22Rv1 (cell line): ENCODE measurements around the gene SH3RF3.

Source experiments
- H3K27ac ChIP-seq: fragments of 450-650 bp; 2 replicates; pipeline ENCODE4 v1.5.1; 2017
- CTCF ChIP-seq: fragments of 450-650 bp; IDR thresholded peaks from 2 replicates; pipeline ENCODE4 v1.5.1; 2017; ENCODE audit warnings: mild to moderate bottlenecking
- ZFX ChIP-seq: fragments of 450-650 bp; IDR thresholded peaks from 2 replicates; pipeline ENCODE4 v1.6.1; 2017; ENCODE audit warnings: antibody characterized with exemption, borderline replicate concordance

SH3RF3 gene

DNA sequence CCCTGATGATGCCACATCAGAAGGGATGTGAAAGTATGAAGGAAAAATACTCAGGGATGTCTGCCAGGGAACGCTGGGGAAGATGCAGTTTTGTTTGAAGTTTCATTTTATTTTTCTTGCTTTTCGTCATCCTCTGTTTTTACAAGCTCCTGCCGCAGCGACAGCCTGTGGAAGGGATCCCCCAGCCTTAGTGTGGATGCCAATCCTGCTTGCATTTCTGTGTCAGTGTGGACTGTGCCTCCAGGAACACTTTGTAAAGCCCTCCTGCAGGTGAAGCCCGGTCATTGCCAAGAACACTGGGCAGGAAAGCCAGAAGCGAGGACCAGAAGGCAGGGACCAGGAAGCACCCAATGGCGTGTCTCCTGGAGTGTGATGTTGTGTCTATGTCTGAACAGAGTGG lies 250.5 kb downstream of the SH3RF3 start:
- TF ChIP-seq CTCF (no peak), ZFX (no peak)
- no peak overlapping the region for H3K27ac ChIP-seq

DNA sequence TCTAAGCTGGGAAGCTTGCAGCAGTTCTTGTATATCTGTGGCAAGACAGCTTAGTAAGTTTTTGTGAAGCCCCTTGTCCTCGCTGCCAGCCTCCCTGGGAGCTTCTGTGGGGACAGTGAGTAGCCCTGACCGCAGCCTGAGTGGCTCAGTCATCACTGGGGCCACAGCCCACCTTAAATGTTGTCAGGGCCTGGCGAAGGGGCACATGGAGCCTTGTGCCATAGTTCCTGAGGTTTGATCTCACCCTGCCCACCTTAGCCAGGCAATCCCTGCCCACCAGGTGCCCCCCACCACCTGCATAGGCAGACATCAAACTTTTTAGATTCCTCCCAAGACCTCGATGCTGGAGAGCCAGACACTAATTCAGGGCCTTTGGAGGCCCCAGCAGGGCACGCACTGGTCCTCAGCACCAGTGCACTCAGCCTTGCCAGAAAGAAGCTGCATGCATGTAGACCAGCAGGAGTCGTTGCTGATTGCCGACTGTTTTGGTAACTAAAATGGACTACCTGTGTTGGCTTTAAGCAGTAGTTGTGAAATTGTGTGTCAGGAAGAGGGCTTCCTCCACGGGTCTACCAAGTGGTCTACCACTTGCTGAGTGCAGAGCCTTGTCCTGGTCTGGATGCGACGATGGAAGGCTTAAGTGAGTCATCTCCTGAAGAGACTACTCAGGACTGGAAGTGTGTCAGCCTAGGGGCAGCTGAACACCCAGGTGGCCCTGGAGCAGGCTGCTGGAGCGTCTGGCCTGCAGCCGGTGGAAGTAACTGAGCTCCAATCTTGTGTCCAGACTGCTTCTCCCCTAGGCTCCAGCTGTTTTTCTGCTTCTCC lies 251.7 kb downstream of the SH3RF3 start:
- TF ChIP-seq ZFX (no peak), CTCF (no peak)
- no peak overlapping the region for H3K27ac ChIP-seq

DNA sequence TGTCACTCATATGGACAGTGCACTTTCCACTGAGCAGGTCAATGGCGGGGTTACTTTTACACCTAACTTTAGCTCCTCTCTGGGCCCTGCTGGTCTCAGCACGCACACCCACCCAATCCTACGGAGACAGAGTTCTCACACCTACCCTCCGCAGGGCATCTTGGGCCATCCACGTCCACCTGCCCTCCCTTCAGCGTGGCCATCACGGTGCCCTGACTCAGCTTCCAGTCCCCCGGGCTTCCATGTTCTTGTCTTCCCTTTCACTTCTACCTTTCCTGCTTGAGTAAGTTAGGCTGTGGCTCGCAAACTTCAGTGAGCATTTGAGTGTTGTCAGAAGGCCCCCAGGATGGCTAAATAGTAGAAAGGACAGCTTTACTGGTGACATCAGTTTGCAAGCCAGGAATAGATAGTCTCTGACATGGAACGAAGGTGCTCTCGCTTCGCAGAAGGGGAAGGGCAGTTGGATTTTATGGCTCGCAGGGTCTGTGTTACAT lies 252.4 kb downstream of the SH3RF3 start:
- TF ChIP-seq ZFX (no peak), CTCF (no peak)
- no peak overlapping the region for H3K27ac ChIP-seq

GRCh38 chr2:109382226-109382895 lies 253.4 kb downstream of the SH3RF3 start:
- TF ChIP-seq ZFX, result no peak
- TF ChIP-seq CTCF, result no peak
- no peak overlapping the region for H3K27ac ChIP-seq

GRCh38 chr2:109382951-109383350 lies 253.9 kb downstream of the SH3RF3 start:
- no peak for TF ChIP-seq CTCF
- TF ChIP-seq ZFX, result no peak
- no peak overlapping the region for H3K27ac ChIP-seq

DNA sequence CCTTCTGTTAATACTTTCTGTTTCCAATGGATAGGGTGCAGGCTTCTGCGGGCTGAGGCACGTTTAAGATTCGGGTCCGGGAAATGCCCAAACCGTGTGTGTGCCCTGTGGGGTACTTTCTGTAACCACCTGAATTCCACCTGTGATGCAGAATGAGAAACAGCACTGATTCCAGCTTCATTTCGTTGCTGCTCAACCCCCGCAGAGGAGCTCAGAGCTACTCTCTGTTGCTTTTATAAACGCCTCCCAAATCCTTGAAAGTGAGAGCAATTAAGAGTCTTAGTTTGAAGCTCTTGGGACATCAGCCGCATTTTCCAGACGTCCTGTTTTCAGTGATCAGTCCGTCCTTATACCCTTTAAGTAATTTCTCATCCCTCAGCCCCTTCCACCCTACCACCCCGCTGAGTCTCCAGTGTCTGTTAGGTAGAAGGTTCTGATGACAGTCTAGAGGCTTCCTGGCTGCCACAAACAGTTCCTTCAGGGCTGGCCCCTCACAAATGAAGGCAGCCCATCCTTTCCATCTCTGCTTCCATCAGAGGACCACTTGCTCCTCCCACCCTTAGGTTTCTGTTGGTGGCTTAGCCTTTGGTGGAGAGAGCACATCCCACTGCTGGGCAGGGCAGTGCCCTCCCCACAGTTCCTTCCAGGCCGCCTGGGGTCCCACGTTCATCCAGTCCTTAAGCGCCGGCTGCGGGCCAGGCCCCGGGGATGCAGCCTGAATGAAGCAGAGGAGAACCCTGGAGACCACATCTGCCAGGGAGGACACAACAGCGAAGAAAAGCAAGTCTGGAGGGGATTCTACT lies 254.7 kb downstream of the SH3RF3 start:
- no peak overlapping the region for H3K27ac ChIP-seq
- TF ChIP-seq ZFX, result no peak
- no peak for TF ChIP-seq CTCF
